GM18499 (cell line): ENCODE measurements around the gene IL20.

Source experiments
- ATAC-seq: cut with Tn5 transposase; IDR thresholded peaks from one replicate; pipeline ENCODE4 v1.9.1; 2021; ENCODE audit warnings: moderate number of reproducible peaks; ENCODE audit not compliant: insufficient read depth, unreplicated experiment

Gene IL20

GRCh38 chr1:206898915-206899431 is 33.5 kb downstream of the IL20 start:
- ATAC-seq: no peak

- ATAC-seq: no peak
Measured at GRCh38 chr1:206899717-206900116, 34.3 kb downstream of the IL20 start.

- ATAC-seq: no peak
Measured at GRCh38 chr1:206900149-206900548, 34.7 kb downstream of the IL20 start.

GRCh38 chr1:206901944-206902343 is 36.5 kb downstream of the IL20 start:
- no peak for ATAC-seq

GRCh38 chr1:206902702-206903101 is 37.3 kb downstream of the IL20 start:
- no peak for ATAC-seq

- no peak for ATAC-seq
Measured at GRCh38 chr1:206903687-206904086, 38.3 kb downstream of the IL20 start.

GRCh38 chr1:206904423-206905142 is 39.2 kb downstream of the IL20 start:
- ATAC-seq: no peak

GRCh38 chr1:206905295-206906164 is 40.1 kb downstream of the IL20 start:
- peak; percentile 58 for ATAC-seq

GRCh38 chr1:206907304-206907991 is 42.0 kb downstream of the IL20 start:
- no peak for ATAC-seq

- no peak for ATAC-seq
Measured at GRCh38 chr1:206908038-206908437, 42.6 kb downstream of the IL20 start.

GRCh38 chr1:206909161-206909882 is 43.9 kb downstream of the IL20 start:
- no peak for ATAC-seq

GRCh38 chr1:206909883-206910318 is 44.5 kb downstream of the IL20 start:
- ATAC-seq: no peak

- no peak for ATAC-seq
Measured at GRCh38 chr1:206911064-206911663, 45.7 kb downstream of the IL20 start.

- peak; percentile 46 for ATAC-seq
Measured at GRCh38 chr1:206912445-206913095, 47.1 kb downstream of the IL20 start.

GRCh38 chr1:206913766-206914537 is 48.5 kb downstream of the IL20 start:
- ATAC-seq: no peak

- ATAC-seq: no peak
Measured at GRCh38 chr1:206915030-206915735, 49.8 kb downstream of the IL20 start.

GRCh38 chr1:206916000-206916709 is 50.7 kb downstream of the IL20 start:
- ATAC-seq: no peak
